ENCODE measurements around the gene PLBD2. TPM values are rescaled to one million over a fixed set of nuclear protein-coding genes. Genes with fewer than 3 reads are reported as not detected.
A peak's percentile ranks its signal among the peaks of the same experiment; 100 is the strongest.

The PLBD2 gene
- total and polyA plus RNA-seq, 9 of the 15 experiments (the other 6 are each of a cell fraction or from before 2014, with no cell fraction given): 2.4 to 37.4 (median 6.0) TPM

GRCh38 chr12:113310489-113310888 lies 47.9 kb upstream of the PLBD2 start:
- WGBS (ENCODE audit: insufficient coverage, low coverage, missing lambda C conversion rate): 100% methylated on average over 1 of the region's 1 CpG
- Histone ChIP-seq H3K9me3 (replicated peaks; ENCODE audit: control insufficient read depth, insufficient read depth, low read depth, low read length) (no peaks in the 10 kb centered on the region), H3K27me3 (ENCODE audit: control insufficient read depth in 2 of 2, insufficient read depth in 2 of 2, low read length in 2 of 2) (no peaks in the 10 kb centered on the region), H3K9ac (ENCODE audit: insufficient read depth in 1 of 2, low read depth in 2 of 2, low read length in 2 of 2) (no peak overlapping the region), H4K20me1 (replicated peaks; ENCODE audit: control insufficient read depth, insufficient read depth, low read length) (no peaks in the 10 kb centered on the region; the same call in 1 of the 2 replicates), H2AFZ (ENCODE audit: low read depth, low read length) (no peak overlapping the region), H3K4me2 (ENCODE audit: insufficient read depth, low read length) (no peak overlapping the region), H3K36me3 (ENCODE audit: control insufficient read depth, insufficient read depth, low read length) (peaks cover 75% of the 10 kb centered on the region), H3K4me3 (no peak overlapping the region), H3K27ac (ENCODE audit: extremely low read depth, low read depth, low read length) (no peak overlapping the region), H3K4me1 (replicated peaks in 1 of 2; ENCODE audit: control insufficient read depth in 2 of 2, insufficient read depth in 2 of 2, low read length in 2 of 2) (peaks cover 10 to 11% of the 10 kb centered on the region in 2 experiments), H3K9me1 (ENCODE audit: control insufficient read depth, insufficient read depth, low read length) (peaks cover 5% of the 10 kb centered on the region), H3K79me2 (ENCODE audit: control insufficient read depth, insufficient read depth, low read length) (no peaks in the 10 kb centered on the region)
- peak; percentile 20; the same call in 2 of the 3 replicates for ATAC-seq
- in situ Hi-C loops (cut with MboI): loop anchor here (5.0 to 10.0 kb wide), 2 partner anchors 122 to 604 kb away; no protein-coding TSS in a partner anchor
- ChIA-PET POLR2A (interaction anchor here (1.1 to 1.3 kb wide), 2 partner anchors 34 to 115 kb away, joined by 3 read pairs; no protein-coding TSS in a partner anchor), CTCF (ENCODE audit: low intra/inter-chr PET ratio) (no interaction called here)
- intact Hi-C loops (cut with micrococcal nuclease): no loop called here
- no TSS peak for BruUV-seq (replicated peaks)
- peak in 1 of 4 experiments; percentile 38 for DNase-seq (ENCODE audit: extremely low read depth in 1 of 4, low spot score in 3 of 4)
- FAIRE-seq: peak; percentile 26
- no peak for TF ChIP-seq FOXA3 (CRISPR knock-in tag; conservative IDR thresholded peaks at IDR 0.05 in 1 of 2, IDR thresholded peaks at IDR 0.05 in 1 of 2)
- TF ChIP-seq ZNF436 (CRISPR knock-in tag; IDR thresholded peaks at IDR 0.05): no peak
- no peak for TF ChIP-seq ZNF695 (CRISPR knock-in tag; IDR thresholded peaks at IDR 0.05)
- peak; percentile 98 for TF ChIP-seq ZBTB17 (CRISPR knock-in tag; IDR thresholded peaks at IDR 0.05)
- no peak for TF ChIP-seq ZNF395 (CRISPR knock-in tag; IDR thresholded peaks at IDR 0.05)
- TF ChIP-seq JUNB (CRISPR knock-in tag; conservative IDR thresholded peaks at IDR 0.05): no peak
- TF ChIP-seq, protein P1, sequence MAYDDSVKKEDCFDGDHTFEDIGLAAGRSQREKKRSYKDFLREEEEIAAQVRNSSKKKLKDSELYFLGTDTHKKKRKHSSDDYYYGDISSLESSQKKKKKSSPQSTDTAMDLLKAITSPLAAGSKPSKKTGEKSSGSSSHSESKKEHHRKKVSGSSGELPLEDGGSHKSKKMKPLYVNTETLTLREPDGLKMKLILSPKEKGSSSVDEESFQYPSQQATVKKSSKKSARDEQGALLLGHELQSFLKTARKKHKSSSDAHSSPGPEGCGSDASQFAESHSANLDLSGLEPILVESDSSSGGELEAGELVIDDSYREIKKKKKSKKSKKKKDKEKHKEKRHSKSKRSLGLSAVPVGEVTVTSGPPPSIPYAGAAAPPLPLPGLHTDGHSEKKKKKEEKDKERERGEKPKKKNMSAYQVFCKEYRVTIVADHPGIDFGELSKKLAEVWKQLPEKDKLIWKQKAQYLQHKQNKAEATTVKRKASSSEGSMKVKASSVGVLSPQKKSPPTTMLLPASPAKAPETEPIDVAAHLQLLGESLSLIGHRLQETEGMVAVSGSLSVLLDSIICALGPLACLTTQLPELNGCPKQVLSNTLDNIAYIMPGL (CRISPR knock-in tag; IDR thresholded peaks at IDR 0.05): no peak
- TF ChIP-seq PTBP1 (IDR thresholded peaks at IDR 0.05; ENCODE audit: low read depth, low read length): no peak
- no peak for TF ChIP-seq PHF8 (IDR thresholded peaks at IDR 0.05; ENCODE audit: borderline replicate concordance, low read length)
- TF ChIP-seq TAF7 (tag; IDR thresholded peaks at IDR 0.05): no peak
- TF ChIP-seq RBM25 (IDR thresholded peaks at IDR 0.05; ENCODE audit: low read depth, low read length, severe bottlenecking): no peak
- TF ChIP-seq, protein P2, sequence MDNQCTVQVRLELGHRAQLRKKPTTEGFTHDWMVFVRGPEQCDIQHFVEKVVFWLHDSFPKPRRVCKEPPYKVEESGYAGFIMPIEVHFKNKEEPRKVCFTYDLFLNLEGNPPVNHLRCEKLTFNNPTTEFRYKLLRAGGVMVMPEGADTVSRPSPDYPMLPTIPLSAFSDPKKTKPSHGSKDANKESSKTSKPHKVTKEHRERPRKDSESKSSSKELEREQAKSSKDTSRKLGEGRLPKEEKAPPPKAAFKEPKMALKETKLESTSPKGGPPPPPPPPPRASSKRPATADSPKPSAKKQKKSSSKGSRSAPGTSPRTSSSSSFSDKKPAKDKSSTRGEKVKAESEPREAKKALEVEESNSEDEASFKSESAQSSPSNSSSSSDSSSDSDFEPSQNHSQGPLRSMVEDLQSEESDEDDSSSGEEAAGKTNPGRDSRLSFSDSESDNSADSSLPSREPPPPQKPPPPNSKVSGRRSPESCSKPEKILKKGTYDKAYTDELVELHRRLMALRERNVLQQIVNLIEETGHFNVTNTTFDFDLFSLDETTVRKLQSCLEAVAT (IDR thresholded peaks at IDR 0.05): peak in 1 of 2 experiments; percentile 99; a peak in 2 of 4 replicates
- TF ChIP-seq E2F6 (IDR thresholded peaks at IDR 0.05; ENCODE audit: borderline replicate concordance in 1 of 2, extremely low read depth in 1 of 2, insufficient read depth in 1 of 2, insufficient read length in 1 of 2, low read depth in 1 of 2, low read length in 1 of 2, poor library complexity in 1 of 2, severe bottlenecking in 1 of 2): no peak

Data from K562 (cell line).